ENCODE measurements around the gene CCT5.

- no peak for TF ChIP-seq POLR2AphosphoS5 (IDR thresholded peaks at IDR 0.05; ENCODE audit: low read length)
- TF ChIP-seq E4F1 (IDR thresholded peaks at IDR 0.05; ENCODE audit: borderline replicate concordance, partially characterized antibody), result no peak
- no peak for TF ChIP-seq SMC3 (IDR thresholded peaks at IDR 0.05; ENCODE audit: borderline replicate concordance, low read length)
- no peak for TF ChIP-seq ELK1 (IDR thresholded peaks at IDR 0.05; ENCODE audit: low read depth, low read length)
- TF ChIP-seq CTCF (IDR thresholded peaks at IDR 0.05 in 2 of 3, conservative IDR thresholded peaks at IDR 0.05 in 1 of 3; ENCODE audit: control insufficient read depth in 2 of 3, extremely low read depth in 1 of 3, insufficient read depth in 1 of 3, low read depth in 3 of 3, low read length in 3 of 3), result no peak
- no peak for TF ChIP-seq RFX5 (IDR thresholded peaks at IDR 0.05; ENCODE audit: low read depth, low read length)
- TF ChIP-seq WRNIP1 (IDR thresholded peaks at IDR 0.05; ENCODE audit: borderline replicate concordance, low read depth, low read length), result no peak
- TF ChIP-seq NR2C2 (IDR thresholded peaks at IDR 0.05; ENCODE audit: borderline replicate concordance, control insufficient read depth, insufficient read length, low read depth), result no peak
- TF ChIP-seq ETV6 (conservative IDR thresholded peaks at IDR 0.05 in 1 of 2, IDR thresholded peaks at IDR 0.05 in 1 of 2; ENCODE audit: borderline replicate concordance in 1 of 2, low read depth in 1 of 2), result no peak
- TF ChIP-seq CBX5 (IDR thresholded peaks at IDR 0.05; ENCODE audit: low read depth), result no peak
- no peak for TF ChIP-seq YY1 (IDR thresholded peaks at IDR 0.05; ENCODE audit: low read depth, low read length)
These were observed 61.7 kb downstream of the CCT5 start for GRCh38 chr5:10311595-10312425.

Data from GM12878 (cell line).